IPS-NIHi7 (cell line): ENCODE results near the gene AGMAT.

Experiments
- DNase-seq: peaks from one replicate; pipeline ENCODE4 v3.0.0; 2012; ENCODE audit warnings: mixed read lengths; ENCODE audit errors: extremely low spot score

AGMAT gene

DNA sequence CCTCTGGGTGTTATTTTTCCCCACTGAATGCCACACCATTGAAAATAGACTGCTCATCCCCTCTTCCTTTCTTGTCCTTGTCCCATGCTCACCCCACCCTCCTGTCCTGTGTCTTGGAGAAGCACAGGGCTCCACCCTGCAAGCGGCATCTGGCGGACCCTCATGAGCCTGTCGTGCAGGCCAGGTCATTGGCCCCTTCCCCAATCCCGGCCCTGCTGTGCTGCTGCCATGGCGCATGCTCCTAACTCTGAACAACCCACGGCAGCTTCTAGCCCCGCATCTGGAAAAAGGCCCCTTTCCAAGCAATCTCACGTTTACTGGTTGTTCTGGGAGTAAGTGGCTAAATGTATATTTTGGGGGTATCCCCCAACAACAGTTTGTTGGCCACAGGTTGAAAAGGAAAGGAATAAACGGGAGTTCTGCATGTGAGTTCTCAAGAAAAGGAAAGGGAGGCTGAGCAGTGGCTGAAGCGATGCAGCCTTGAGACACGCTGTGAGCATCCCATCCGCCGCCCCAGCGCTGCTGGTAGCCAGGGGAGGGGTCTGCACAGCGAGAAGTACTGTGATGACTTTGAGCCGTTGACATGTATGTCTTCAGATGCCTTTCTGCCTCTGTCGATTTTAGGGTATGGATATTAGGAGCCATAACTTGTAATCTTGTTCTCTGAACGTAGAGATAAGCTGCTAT lies 16.3 kb downstream of the AGMAT start:
- DNase-seq, result no peak

DNA sequence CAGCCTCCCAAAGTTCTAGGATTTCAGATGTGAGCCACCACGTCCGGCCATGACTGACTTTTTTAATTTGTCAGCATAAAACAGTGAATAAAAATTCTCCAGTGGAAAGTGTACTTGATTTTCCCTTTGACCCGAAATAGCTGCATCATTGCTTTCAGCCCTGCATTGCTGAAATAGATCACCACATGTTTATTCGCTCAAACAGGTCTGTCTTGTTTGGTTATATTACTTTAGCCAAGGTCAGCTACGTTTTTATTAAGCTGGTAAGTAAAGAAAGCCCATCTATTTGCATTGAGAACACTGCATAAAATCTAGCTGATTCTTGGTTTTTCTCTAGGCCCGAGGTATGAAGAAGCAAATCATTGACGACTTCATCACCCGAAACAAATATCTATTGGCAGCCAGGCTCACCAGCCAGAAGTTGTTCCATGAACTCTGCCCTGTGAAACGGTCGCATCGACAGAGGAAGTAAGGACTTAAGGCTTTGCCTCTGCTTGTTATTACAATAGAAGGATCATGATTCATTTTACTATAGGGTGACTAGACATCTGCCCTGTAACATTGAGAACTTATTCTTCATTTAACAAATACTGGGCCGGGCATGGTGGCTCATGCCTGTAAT lies 25.6 kb downstream of the AGMAT start:
- DNase-seq, result no peak

DNA sequence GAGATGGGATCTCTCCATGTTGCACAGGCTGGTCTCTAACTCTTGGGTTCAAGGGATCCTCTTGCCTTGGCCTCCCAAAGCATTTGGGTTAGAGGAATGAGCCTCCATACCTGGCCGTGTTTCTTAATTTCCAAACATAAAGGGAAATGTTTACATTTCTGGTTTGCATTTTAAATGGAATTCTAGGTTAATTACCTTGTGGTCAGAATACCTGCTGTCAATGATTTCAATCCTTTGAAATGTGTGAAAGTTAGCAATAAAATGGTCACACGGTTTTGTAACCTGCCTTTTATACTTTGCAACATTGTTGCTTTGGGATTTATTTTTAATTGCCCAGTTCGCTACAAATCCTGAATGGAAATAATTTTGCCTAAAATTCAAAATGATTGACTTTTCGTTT lies 26.3 kb downstream of the AGMAT start:
- no peak for DNase-seq

DNA sequence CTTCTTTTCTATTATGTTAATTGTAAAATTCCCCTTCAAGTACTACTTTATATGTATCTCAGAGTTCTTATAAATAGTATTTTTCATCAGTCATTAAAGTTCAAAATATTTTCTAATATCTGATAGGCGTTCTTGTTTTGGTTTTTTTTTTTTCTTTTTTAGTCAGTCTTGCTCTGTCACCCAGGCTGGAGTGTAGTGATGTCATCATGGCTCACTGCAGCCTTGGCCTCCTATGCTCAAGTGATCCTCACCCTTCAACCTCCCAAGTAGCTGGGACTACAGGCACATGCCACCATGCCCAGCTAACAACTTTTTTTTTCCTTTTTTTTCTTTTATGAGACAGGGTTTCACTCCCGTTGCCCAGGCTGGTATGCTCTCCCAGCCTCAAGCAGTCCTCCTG lies 27.3 kb downstream of the AGMAT start:
- no peak for DNase-seq

DNA sequence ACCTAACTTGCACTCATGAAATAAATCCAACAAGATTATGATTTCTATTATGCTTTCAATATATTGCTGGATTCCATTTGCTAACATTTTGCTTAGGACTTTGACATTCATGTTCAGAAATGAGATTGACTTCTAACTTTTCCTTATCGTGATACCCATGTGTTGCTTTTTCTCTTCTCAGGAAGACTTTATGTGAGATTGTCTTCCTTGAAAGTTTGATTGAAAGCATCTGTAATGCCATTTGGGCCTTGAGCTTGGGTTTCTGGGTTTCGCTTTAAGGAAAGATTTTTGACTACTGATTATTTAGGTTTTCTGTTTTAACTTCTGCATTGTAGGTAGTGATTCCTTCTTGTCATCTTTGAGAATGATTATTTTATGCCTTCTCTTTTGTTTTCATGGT lies 27.8 kb downstream of the AGMAT start:
- DNase-seq, result no peak

DNA sequence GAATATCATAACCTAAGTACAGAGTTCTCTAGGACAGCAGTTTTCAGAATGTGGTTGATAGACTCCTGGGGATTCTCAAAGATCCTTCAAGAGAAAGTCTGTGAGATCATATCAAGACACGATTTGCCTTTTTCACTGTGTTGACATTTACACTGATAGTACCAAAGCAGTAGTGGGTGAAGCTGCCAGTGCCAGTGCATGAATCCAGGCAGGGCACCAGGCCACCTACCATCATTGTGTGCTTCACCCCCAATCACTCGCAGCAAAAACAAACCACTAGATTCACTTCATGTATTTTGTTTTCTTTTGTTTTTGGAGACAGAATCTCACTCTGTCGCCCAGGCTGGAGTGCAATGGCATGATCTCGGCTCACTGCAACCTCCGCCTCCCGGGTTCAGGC lies 34.3 kb downstream of the AGMAT start:
- DNase-seq, result no peak

DNA sequence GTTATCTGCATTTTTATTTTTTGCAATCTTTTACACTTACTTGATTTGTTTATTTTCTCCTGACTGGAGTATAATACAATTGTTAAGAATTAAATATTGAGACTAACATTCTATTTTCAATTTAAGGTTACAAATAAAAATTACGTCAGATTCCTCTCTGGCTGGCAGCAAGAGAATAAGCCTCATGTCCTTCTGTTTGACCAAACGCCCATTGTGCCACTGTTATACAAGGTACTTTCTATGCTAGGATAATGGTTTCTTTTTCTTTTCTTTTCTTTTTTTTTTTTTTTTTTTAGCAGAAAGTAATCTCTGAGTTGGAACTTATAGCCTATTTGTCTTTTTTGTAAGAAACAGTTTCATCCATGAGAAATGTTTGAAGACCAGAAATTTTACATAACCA lies 38.2 kb downstream of the AGMAT start:
- DNase-seq, result no peak

DNA sequence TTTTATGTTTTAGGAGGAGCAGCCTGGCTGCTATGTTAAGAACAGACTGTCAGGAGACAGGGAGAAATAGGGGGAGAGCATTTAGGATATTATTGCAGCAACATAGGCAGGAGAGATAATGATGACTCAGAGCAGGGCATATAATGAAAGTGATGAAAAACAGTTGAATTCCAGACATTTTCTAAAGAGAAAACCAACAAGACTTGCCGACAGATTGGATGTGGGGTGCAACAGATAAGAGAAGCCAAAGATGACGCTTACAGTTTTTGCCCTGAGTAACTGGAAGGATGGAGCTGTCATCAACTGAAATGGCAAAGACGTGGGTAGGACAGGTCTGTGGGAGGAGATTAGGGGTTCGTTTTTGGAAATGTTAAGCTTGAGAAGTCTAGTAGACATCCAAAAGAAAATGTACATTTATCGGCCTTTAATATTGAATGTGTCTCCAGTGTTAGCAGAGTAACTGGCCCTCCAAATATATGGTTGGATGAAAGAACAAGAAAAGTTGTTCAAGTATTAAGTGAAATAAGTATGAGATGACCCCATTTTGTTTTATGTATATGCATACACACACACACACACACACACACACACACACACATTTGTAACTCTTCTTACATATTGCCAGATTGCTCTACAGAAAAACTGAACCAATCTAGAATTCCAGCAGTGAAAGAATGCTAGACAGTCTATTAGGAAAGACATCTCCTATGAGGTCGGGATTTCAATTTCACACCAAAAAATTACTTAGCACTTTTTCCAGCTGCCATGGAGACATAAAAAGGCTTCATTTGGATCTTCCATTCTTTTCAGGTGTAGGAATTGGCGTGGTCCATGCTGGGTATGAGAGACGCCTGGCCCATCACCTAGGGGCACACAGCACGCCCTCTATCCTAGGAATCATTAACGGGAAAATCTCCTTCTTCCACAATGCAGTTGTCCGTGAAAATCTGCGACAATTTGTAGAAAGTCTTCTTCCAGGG lies 41.0 kb downstream of the AGMAT start:
- no peak for DNase-seq

DNA sequence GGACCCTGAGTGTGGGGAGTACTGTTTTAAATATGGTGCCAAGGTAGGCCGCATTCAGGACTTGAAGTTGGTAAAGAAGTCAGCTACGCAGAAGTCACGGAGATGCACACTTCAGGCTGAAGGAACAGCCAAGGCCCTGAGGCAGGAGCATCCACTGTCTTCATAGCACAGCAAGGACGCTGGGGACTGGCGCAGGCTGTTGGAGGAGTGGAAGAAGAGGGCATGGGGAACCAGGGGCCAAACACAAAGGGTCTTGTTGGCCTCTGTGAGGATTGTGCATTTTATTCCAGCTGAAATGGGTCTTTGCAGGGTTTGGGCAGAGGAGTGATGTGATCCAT lies 41.6 kb downstream of the AGMAT start:
- DNase-seq, result no peak

DNA sequence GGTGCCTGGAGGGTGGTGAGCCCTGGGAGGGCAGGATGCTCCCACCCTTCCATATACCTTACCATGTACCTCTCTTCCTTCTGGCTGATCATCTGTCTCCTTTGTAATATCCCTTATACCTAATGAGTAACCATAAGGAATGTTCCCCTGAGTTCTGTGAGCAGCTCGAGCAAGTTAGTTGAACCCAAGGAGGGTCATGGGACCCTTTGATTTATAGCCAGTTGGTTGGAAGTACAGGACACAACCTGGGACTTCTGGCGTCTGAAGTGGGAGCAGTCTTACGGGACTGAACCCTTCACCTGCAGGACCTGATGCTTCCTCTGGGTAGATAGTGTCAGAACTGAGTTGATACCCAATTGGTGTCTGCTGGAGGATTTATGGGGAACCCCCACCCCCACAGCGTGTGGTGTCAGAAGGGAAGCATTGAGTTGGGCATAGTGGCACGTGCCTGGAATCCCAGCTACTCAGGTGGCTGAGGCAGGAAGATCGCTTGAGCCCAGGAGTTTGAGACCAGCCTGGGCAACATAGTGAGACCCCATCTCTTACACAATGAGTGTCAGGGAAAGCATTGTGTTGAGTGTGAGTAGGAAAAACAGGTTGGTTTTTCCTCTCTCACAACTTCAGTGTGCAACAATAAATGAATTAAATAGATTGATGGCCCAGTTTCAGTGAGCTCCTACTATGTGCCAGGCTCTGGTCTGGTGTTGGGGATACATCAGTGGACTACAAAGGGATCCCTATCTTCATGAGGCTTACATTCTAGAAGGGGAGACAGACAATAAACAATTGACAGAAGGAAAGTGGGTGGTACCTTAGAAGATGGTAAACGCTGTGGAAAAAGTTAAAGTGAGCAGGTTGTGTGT lies 42.2 kb downstream of the AGMAT start:
- no peak for DNase-seq

DNA sequence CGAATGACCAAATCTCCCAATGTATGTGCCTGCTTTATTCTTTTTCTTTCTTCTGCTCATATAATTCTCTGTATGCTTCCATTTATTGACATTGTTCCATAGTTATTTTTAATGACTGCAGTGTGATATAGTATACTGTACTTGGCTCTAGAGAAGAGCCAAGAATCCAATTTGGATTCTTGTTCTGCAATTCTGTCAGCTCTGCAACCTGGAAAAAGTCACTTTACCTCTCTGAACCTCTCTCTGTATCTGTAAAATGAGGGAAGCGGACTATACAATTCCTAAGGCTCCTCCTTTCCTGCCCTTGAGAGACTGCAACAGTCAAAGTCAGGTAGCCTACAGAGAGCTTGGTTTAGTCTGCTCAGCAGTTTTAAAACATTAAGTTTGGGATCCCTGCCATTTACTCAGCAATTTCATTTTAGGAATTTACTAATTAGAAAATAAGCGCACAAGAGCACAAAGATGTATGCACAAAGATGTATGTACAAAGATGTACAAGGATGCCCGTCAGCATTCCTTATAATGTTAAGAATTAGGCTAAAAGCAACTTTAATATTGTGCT lies 43.5 kb downstream of the AGMAT start:
- DNase-seq, result no peak

DNA sequence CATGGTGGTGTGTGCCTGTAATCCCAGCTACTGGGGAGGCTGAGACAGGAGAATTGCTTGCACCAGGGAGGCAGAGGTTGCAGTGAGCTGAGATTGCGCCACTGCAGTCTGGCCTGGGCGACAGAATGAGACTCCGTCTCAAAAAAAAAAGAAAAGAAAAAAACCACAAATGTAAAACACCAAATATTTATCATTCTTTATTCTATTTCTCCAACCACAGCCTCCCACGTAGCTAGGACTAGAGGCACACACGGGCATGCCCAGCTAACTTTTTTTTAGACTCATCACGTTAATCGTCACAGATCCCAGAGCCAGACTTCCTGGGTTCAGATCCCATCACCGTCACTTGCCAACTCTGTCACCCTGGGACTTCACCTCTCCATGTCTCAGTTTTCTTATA lies 44.7 kb downstream of the AGMAT start:
- DNase-seq, result no peak

DNA sequence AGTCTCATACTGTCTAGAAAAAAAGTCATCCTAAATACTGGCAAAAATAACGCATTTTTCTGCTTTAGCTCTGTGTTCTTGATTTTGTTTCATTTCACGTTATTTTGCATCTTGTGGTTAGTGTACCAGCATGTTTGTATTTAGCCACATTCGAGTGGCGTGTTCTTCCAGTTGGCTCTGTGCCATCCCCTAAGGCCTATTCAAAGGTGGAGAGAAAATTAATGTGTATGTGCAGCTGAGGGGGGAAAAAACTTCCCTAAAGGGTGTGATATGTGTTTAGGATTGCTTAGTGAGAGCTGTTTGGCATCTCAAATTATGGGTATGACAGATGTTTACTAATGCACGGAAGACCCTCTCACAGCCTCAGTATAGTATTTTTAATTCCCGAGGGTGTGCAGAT lies 46.1 kb downstream of the AGMAT start:
- DNase-seq, result no peak

DNA sequence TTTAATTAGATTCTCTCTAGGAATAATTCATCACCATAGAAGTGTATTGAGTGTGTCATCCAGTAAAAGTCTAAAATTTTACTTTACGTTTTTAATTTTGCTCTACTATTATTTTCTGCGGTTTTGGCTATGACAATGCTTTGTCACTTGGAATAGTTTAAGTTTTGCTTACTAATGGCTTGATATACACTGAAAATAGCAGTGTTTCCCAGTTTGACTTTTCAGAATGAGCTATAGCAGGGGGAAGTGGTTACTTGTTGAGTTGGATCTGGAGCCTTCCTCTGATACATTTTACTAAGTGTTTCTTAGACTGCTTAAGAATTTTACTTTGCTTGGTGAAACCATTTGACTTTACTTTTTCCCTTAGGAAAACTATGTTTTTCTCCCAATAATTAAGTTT lies 53.2 kb downstream of the AGMAT start:
- no peak for DNase-seq

DNA sequence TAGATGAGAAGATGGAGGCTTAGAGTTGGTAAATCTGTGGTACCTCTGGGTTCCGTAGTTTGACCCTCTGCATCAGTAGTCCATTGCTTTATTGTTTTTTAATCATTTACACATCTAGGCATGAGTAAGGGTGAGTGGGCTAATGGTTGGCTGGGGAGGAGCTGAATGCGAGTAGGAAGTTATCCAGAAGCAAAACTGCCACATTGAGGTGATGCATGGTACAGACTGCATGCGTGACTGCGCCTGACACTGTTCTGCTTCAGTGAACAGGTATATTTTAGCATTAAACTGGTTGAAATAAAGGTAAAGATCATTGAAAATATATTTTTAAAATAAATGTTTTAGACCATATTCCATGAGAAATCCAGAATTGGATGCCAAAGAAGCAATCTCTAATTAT lies 53.8 kb downstream of the AGMAT start:
- DNase-seq, result no peak

DNA sequence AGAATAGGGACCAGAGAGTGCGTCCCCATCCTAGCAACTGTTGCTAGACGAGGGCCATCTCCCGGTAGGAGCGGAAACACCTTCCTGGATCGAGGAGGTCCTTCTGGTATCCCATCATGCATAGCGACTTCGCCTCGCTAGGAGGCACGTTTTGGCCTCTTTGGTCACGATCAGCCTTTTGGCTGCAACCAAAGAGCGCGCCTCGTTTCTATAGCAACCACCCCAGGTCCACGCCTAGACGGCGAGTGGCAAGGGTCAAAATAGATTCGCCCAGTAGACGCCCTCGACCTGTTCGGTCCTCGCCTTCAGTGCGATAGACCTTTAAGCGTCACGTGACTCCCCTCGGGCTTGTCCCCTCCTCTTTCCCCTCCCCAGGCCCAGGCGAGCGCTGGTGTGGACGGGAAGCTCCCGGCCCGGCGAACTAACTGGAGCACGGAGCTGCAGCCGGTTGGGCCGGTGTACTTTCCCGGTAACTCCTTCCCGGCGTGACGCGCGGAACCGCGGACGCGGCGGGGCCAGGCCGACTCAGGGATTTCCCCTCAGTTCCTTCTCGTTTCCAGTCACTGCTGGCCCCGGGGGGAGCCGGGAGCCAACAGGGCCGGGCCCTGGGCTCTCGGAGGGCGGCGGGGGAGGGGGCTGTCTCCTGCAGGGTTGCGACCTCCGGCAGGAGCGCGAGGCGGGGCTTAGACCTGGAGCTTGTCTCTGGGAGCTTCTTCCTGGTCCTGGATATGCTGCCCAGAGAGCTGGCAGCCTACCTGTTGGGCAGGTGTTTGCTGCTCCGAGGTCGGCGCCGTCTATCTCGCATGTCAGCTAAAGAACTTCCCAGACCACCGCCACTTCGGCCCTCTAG lies 58.1 kb downstream of the AGMAT start, which contains the start of gene DNAJC16:
TSS of gene DNAJC16 (plus strand) at position 359 of the 850 bp plus-strand sequence. CDS start 2,258 bp downstream, outside the sequence.
- peak; percentile 92 for DNase-seq

DNA sequence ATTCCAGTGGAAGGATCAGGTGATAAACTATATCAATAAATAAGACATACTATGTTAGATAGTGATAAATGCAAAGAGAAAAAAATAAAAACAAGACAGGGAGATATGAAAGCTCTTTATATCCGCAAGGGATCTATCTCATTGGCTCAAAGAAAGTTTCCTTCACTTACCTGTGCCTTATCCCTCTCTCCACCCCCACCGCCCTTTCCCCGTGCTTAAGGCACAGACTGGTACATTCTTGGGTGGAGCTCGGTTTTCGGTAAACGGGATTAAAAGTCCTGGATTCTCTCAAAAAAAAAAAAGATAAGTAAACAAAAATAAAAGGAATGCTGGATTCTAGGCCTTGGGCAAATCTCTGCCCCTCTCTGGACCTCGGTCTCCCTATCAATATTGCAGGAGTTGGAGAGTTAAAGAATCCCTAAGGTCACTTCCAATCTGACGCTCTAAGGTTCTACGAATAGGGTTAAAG lies 58.8 kb downstream of the AGMAT start:
- DNase-seq, result no peak

DNA sequence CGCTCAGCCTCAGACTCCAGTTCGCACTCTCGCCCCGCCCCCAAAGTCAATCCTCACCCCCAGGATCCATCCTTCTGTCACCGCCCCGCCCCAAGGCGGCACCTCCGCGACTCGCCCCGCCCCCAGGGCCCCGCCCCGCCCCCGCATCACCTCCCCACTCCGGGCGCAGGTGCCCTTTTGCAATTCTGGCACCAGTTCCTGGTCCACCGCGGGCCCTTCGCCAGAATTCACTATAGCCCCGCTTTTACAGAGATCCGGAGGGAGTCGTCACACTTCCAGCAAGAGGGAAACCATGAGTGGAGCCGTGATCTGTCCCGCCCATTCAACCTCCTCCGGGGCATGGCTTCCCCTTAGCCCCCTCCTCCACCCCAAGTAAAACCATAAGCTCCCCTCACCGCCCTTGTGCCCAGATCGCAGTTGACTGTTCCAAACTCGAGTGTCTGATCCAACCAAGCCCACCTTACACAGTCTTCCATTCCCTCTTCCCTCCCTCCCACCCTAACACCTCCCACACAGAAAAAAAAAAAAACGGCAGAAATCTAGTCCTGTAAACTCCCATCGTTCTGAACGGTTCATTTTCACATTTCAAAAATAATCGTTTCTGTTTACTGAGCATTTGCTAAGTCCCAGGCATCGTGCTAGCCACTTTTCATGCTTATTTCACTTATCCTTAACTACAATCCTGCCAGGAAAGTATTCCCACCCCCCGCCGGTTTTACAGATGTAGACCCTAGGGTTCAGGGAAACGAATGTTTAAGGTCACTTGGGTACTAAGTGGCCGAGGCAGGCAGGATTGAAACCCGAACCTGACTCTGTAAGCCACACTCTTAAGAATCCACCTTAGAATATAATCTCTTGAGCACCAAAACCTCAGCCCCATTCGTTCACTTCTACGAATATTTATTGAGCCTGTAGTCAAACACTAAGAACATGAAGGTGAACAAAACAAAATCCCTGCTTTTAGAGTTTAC lies 59.5 kb downstream of the AGMAT start:
- DNase-seq, result no peak
